Measurements from ENCODE around the gene SUGP2.

The SUGP2 gene

GRCh38 chr19:19033426-19034203, at the start of gene SUGP2, which contains the start of gene ARMC6:
SUGP2 (minus strand) TSS chr19:19033517; CDS start chr19:19031071, 2,446 bp downstream.
ARMC6 (plus strand) TSS chr19:19033603; CDS start chr19:19034210, 607 bp downstream.
- peak; percentile 89 for DNase-seq

- DNase-seq: no peak
Observed at GRCh38 chr19:19081642-19082151, 48.4 kb upstream of the SUGP2 start.

GRCh38 chr19:19079571-19079970, 46.3 kb upstream of the SUGP2 start:
- no peak for DNase-seq

GRCh38 chr19:19078801-19079200, 45.5 kb upstream of the SUGP2 start:
- DNase-seq: no peak

- no peak for DNase-seq
Observed at GRCh38 chr19:19077103-19077502, 43.8 kb upstream of the SUGP2 start.

- no peak for DNase-seq
Observed at GRCh38 chr19:19076476-19076875, 43.2 kb upstream of the SUGP2 start.

- no peak for DNase-seq
Observed at GRCh38 chr19:19075126-19075525, 41.8 kb upstream of the SUGP2 start.

GRCh38 chr19:19074196-19074882, 41.0 kb upstream of the SUGP2 start:
- DNase-seq: no peak

- no peak for DNase-seq
Observed at GRCh38 chr19:19071897-19072296, 38.6 kb upstream of the SUGP2 start.

GRCh38 chr19:19068659-19069654, 35.6 kb upstream of the SUGP2 start:
- no peak for DNase-seq

GRCh38 chr19:19067276-19068072, 34.2 kb upstream of the SUGP2 start:
- no peak for DNase-seq

GRCh38 chr19:19064811-19065745, 31.8 kb upstream of the SUGP2 start:
- peak; percentile 53 for DNase-seq

GRCh38 chr19:19064098-19064722, 30.9 kb upstream of the SUGP2 start:
- no peak for DNase-seq

GRCh38 chr19:19063183-19064097, 30.1 kb upstream of the SUGP2 start, which contains the start of gene SLC25A42:
SLC25A42 (plus strand) TSS chr19:19063994; CDS start chr19:19096125, 32,131 bp downstream.
- peak; percentile 98 for DNase-seq

- no peak for DNase-seq
Observed at GRCh38 chr19:19062454-19063182, 29.3 kb upstream of the SUGP2 start.

GRCh38 chr19:19061506-19061905, 28.2 kb upstream of the SUGP2 start:
- no peak for DNase-seq

GRCh38 chr19:19059837-19060611, 26.7 kb upstream of the SUGP2 start:
- no peak for DNase-seq
